ENCODE measurements around the gene GABRA5.

Gene GABRA5

DNA sequence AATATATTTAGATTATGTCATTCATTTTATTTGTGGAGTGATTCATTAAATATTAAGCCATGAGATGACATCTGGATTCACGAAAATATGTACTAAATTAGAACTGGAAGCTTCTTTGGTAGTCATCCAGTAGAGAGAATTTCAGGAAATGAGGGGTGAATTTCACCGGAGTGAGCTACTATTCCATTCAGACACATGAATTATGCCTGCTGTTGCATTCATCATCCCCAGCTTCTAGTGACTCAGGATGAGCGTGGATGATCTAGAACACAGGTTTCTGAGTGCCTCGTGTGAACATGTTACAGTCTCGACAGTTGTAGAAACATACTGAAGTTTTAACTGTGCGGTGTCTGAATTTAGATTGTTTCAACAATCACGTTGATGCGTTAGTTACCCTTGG is 61.2 kb downstream of the GABRA5 start:
- DNase-seq (ENCODE audit: low read depth): no peak

DNA sequence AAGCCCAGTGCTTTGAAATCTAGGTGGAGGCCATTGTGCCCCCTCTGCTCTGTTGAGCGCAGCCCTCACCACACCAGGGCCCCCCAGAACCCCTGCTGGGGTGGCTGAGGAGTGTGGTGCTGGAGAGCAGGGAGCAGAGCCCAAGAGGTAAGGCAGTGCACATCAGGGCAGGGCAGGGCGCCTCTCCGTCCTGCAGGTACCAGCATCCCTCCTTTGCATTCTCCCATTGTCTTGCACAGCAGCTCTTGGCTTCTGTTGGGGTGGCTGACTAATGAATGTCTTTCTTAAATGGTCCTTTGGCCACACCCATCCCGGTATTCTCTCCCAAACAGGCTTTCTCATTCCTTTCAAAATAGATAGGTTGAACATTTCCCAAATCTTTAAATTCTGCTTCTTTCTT is 62.7 kb downstream of the GABRA5 start:
- DNase-seq (ENCODE audit: low read depth): no peak

DNA sequence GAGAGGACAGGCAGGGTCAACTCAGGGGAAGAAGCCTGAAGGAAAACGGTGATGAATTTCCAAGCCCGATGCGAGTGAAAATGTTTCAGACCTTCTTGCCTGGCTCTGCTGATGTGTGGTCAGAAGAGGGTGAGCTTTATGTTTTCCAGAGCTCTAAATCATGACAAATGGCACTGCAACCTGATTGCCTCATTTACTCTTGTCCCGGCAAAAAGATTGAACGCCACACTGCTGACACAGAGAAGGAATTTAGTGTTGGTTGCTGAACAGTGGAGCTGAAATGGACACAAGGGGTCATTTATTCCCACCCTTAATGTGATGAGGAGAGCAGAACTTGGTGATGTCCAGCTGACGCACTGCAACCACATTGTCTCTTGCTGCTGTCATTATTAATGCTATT is 68.0 kb downstream of the GABRA5 start:
- no peak for DNase-seq (ENCODE audit: low read depth)

DNA sequence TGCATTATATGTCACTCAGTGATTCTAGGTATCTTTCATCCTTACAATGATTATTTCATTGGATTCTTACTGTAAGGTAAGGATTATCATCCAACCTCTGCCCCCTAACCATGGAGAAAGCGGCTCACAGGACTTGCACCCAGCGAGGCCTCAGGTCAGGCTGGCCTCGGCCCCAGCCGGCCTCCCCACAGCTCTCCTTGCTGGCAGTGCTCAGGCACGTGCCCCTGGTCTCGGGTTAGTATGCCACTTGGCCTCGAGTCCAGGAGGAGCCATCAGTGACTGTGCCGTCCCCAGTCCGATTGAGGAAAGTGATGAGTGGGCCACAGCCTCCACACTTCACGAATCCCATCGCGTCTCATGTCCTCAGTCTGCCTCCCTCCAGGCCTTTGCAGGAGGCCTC is 68.5 kb downstream of the GABRA5 start:
- no peak for DNase-seq (ENCODE audit: low read depth)

DNA sequence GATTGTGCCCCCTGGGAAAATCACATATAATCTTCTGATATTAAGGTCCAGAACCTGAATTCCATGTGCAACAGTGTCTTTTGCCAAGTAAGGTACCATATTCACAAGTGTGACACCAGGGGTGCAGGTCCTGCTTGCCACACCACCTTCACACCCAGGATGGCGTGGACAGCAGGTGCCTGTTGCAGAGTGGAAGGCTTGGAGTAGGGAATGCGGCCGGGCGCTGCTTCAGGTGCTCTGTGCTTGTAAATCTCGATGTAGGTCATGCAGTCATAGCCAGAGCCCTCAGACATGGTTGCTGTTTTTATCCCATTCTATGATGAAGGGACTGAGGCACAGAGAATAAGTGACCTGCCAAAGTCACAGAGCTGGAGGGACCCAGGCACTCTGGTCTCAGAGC is 69.6 kb downstream of the GABRA5 start:
- DNase-seq (ENCODE audit: low read depth): no peak

DNA sequence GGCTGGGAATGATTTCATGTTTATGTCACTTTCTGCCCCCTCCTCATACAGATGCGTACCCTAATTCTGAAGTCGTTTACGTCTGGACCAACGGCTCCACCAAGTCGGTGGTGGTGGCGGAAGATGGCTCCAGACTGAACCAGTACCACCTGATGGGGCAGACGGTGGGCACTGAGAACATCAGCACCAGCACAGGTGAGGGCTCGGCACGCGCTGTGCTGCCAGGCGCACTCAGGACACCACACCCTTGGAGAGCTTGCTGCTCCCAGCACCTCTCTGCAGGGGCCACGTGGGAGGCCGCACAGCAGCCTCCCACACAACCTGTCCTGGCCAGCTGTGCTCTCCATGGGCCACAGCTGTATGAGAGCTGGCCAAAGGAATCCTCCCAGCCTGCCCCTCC is 70.3 kb downstream of the GABRA5 start:
- DNase-seq (ENCODE audit: low read depth): no peak

DNA sequence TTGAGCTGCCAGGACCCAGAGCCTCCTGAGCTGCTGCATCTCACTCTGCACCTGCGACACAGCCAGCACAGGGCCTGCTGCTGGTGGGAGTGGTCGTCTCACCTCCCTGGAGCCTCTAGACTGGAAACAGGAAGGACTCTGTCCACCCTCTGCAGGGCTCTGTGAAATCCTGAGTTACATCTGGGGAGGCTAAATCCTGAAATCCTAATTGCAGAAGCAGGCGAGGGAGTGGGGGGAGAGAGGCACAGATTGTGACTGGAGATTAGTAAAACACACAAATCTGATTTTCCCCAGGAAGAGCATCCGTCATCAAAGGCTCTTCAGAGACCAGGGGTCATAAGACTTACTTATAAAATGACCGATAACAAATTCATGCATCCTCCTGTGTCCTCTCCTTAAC is 72.5 kb downstream of the GABRA5 start:
- DNase-seq (ENCODE audit: low read depth): no peak

DNA sequence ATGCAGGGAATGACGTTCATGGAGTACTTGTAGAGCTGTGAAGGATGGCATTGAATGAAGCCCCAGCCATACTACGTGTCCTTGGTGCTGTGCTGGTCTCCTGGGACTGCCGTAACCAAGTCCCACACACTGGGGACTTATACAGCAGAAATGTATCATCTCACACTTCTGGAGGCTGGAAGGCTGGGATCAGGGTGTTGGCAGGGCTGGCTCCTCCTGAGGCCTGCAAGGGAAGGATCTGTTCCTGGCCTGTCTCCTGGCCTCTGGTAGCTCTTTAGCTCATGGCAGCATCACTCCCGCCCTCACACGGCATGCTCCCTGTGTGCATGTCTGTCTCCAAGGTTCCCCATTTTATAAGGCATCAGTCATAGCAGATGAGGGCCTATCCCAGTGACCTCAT is 74.6 kb downstream of the GABRA5 start:
- no peak for DNase-seq (ENCODE audit: low read depth)

DNA sequence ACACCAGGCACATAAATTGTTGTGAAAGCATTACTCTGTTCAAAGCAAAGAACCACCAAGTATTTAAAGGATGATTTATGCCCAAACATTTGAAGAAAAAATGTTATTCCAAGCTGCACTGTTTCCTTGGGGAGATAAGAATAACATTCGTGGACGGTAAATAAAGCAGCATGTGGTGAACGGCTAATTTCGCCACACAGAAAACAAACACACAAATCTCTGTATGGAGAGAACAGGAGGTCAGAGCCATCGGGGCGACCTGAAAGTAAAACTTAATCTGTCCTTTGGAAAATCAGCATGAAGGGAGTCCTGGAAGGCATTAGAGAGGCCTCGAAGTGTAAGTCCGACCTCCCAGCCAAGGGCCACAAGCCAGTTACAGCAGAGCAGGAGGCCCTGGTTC is 77.0 kb downstream of the GABRA5 start:
- no peak for DNase-seq (ENCODE audit: low read depth)

DNA sequence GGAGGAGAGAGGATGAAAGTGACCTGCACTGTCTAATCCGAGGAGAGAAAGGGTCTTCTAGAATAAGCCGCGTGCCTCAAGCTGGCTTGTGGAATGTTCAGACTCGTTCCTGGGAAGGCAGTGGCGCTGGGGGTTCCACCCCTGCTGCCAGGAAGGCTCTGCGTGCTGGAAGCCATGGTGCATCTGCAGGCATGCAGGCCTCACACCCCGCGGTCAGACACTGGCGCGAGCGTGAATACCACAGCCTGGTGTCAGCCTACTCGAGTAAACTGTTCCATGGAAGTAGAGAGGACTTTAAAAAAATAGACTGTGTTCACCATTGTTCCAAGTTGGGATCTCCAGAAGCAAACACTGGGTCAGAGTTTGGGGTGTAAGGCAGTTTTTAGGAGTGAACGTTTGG is 78.2 kb downstream of the GABRA5 start:
- no peak for DNase-seq (ENCODE audit: low read depth)

DNA sequence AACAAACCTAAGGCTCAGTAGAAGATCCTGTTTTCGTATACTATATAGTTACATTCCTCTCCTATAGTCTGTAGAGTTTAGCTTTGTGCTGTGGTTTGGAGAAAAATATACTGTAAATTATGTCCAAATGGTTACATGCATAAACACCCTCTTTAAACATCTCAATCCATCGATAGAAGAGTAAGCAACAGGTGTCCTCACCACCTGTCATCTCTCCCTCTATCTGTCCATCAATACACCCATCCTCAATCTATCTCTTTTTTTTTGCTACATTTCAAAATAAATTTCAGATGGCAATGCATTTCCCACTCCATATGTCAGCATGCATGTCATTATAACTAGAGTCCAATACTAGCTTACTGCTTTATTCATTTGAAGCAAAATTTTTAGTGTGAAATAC is 83.1 kb downstream of the GABRA5 start:
- DNase-seq (ENCODE audit: low read depth): no peak

DNA sequence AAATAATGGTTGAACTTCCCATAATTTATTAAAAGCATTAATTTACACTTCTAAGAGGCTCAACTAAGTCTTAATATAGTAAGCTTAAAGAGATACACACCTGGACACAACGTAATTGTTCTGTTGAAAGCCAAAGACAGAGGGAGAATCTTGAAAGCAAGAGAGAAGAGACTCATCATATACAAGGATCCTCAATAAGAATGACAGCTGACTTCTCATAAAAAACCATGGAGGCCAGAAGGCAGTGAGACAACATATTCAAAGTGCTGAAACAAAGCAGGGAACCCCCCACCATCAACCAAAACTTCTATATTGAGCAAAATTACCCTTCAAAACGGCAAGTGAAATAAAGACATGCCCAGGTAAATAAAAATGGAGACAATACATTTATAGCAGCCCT is 87.5 kb downstream of the GABRA5 start:
- no peak for DNase-seq (ENCODE audit: low read depth)

DNA sequence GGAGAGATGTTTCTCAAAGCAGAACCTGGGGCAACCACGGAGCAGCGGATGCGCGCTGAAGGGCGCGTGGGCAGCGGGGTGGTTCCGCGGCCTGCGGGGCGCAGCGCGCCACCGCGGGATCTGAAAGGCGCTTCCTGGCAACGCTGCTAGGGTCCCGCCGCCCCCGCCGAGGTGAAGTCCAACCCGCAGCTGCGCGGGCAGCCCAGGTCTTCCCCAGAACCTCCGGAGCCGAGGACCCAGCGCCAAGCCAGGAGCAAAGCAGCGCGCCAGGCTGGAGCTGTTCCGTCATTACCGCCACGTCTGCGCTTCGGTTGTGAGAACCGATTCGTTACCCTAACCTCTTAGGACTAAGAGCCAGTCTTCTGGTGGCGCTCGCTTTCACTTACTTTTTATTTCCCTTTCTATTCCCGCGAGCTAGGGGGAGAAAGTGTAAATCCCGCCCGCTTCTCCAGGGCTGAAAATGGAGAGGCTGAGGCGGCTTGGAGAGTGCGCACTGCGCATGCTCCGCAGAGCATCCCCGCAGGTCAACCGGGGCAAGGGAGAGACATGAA is 100.9 kb downstream of the GABRA5 start:
- no peak for DNase-seq (ENCODE audit: low read depth)

DNA sequence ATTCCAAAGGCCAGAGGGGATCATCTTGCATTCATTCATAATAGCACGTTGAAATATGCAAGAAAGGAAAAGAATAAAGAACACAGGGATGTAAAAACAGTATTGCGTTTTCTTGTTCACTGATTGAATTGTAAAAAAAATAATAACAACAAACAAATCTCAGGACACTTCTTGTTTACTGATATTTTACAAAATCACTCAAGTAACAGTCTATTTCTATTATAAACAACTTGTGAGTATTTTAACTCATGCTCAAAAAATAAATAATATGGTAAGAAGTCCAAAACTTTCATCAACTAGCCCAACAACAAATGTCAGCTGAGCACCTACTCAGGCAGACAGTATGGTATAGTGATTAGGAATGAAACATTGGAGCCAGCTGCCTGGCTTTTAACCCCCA is 101.9 kb downstream of the GABRA5 start:
- DNase-seq (ENCODE audit: low read depth): no peak

DNA sequence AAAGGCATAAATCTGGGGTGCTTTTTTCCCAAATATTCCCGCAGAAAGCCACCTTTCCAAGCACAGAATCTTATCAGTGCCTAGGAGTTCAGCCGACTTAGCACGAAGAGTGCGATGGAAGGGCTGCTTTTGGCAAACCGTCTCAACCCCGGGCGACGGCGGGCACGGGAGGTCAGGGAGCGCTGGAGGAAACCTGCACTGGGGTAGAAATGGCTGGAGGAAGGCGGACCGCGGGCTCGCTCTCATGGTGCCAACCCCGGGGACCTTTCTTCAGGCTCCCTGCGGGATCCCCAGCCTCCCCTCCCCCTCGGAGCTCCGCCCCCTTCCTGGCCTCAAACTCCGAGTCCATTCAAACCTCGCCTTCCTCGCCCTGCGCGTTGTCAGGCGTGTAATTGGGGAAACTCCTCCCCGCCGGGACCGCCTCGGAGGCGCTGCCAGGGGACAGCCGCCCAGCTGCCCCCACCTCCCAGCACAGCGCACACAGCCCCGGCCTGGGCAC is 103.9 kb downstream of the GABRA5 start, which contains the start of gene GABRG3:
Gene GABRG3, plus strand, starts transcription at position 470 of the 499 bp plus-strand sequence.
- DNase-seq (ENCODE audit: low read depth): no peak

DNA sequence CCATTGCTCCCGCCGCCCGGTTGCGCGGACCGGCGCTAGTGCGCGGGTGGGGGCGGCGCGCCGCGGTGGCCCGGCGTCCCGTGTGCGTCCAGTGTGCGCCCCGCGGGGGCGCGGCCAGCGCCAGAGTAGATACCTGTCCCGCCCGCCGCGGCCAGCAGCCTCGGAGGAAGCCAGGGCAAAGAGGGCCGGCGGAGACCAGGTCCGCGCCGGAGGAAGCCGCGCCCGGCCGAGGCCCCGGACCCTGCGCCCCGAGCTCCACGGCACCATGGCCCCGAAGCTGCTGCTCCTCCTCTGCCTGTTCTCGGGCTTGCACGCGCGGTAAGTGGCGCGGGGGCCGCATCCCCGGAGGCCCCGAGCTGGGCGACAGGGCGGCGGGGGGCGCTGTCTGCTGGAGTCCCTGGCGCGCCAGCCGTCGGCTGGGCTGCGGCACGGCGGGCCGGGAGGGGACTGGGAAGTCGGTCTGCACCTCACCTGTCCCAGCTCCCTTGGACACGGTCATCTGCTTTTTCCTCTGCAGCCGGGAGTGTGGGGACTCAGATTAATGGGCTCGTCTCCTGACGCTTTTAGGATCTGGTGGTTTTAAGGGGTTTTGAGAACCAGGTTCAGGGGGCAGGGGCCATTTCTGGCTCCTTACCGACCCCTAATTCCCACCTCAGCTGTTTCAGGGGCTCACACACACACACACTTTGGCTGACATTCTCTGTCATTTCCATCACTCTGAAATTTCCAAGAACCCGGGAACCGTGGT is 104.6 kb downstream of the GABRA5 start:
- DNase-seq (ENCODE audit: low read depth): no peak

DNA sequence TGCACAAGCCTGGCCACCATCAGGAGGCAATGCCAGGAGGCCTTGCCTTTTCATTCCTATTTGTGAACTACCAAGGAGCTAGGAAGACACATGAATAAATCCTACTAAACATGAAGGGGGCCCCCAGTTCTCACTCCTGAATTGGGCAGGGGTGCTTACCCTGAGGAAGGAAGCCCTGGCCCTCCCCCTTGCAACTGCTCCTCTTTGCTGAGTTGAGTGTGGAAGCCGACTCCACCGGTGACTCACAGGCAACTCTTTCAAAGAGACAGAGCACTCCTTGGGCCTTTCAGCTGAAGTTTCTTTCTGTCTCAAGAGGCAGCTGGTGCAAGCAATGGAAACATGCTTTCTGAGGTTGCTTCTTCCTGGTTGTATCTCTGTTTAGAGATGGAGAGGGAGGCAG is 105.8 kb downstream of the GABRA5 start:
- DNase-seq (ENCODE audit: low read depth): no peak

DNA sequence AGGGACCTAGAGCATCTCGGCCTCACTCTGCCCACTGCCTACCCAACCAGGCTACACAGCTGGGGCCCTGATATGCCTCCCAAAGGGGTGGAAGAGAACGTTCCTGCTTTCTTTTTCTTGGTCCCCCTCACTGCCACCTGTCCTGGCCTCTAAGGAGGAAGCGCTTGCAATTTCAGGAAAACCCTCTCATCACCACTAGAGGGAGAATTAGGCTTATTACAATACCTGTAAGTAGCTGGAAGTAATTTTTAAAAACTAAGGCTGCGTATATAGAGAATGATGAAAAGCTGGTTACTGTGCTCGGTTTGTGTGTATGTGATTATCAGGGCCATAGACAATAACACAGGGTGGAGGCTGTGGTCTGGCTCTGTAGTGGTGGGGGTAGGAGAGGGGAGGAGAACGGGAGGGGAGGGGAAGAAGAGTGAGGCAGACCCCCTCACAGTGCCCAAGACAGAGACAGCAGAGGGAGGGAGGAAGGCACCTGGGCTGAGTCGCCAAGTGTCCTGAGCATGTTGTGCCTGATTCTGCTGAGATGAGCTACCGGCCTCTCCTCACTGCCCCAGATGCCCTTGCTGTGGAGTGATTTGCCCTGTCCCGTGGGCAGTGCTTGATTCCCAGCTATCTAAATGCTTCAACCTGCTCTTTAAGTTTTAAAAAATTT is 107.4 kb downstream of the GABRA5 start:
- DNase-seq (ENCODE audit: low read depth): no peak

DNA sequence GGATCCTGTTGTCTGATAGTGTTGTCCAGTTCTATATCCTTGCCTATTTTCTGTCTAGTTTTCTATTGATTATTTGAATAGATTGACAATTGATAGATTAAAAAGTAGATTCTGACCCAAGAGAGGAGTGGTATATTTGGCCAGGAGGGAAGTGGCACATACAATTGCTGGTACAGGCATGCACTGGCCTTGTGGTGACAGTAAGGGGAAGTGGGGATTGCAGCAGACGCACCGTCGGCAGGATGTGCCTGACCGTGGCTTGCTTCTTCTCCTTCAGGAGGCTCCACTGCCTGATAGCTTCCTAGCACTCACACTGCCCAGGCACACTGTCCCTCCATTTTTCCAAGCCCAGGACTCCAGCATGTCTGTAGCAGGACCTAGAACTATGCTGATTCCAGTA is 114.6 kb downstream of the GABRA5 start:
- DNase-seq (ENCODE audit: low read depth): no peak

DNA sequence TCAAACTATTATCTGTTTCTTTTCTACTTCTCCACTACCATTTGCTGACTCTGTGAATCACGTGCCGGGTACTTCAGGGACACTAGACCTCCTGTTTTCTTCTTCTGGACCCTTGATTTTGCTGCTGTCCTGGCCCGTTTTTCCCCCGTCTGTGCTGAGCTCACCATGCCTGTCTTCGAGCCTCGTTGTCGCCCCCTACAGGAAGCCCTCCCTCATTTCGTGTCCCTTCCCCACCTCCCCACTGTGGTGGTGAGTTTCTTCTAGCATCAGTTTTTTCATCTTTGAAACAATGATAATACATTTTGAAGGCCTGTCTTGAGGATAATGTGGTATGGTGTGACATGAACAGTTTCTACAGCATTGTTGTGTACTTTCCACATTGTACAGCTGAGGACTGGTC is 117.0 kb downstream of the GABRA5 start:
- no peak for DNase-seq (ENCODE audit: low read depth)

DNA sequence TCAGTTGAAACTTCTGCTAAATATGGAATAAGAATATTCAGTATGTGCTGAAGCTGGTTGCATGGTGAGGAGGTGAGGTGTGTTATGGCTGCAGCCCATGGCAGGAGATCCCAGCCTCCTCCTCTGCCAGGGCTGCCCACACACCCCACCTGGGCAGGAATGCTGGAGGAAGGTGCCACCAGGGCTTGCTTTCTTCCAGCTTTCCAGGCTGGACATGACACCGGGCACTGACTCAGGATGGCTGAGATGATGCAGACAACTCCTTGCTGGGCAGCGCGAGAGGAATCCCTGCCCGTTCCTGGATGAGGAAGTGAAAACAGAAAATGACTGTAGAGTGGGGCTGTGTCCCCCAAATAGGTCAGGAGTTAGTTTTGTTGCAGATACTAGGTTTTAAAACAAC is 118.2 kb downstream of the GABRA5 start:
- DNase-seq (ENCODE audit: low read depth): no peak

DNA sequence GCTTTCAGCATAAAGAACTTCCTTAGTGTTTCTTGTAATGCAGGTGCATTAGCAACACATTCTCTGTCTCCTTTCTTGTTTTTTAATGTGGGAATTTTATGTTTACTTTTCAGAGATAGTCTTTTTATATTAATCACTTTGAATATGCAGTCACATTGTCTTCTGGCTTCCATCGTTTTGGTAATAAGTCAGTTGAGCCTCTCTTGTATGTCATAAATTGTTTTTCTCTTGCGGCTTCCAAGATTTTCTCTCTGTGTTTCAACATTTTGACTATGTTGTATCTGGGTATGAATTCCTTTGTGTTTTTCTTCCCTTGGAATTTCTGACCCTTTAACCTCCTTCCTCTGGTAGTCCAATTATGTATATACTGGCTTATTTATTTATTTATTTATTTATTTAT is 129.4 kb downstream of the GABRA5 start:
- DNase-seq (ENCODE audit: low read depth): no peak

Measured in fibroblast of gingiva (primary cell).